SHP77 treated with DMSO at 0.1 percent for 48 hours (cell line): ENCODE results near the gene TRIM28.
"Not testable (repeated sequence)": the region's sequence is repeated elsewhere in the genome, so short reads cannot be mapped to it uniquely, and the experiment has no call there.

ENCODE experiments used
- DNase-seq: peaks from one replicate; lab custom pipeline; 2025; lab: John Stamatoyannopoulos, UW

TRIM28 gene

GRCh38 chr19:58543826-58544590, at the start of gene TRIM28:
TRIM28 (plus strand) TSS chr19:58544064; CDS start chr19:58544758, 694 bp downstream.
- DNase-seq = no peak

- DNase-seq = no peak
Measured at GRCh38 chr19:58497634-58498170, 46.2 kb upstream of the TRIM28 start.

GRCh38 chr19:58498316-58499020, 45.4 kb upstream of the TRIM28 start:
- DNase-seq = no peak

- peak; percentile 91 for DNase-seq
Measured at GRCh38 chr19:58499021-58499927, 44.6 kb upstream of the TRIM28 start.

GRCh38 chr19:58500242-58500641, 43.6 kb upstream of the TRIM28 start:
- DNase-seq = no peak

- not testable (repeated sequence) for DNase-seq
Measured at GRCh38 chr19:58507602-58508223, 36.2 kb upstream of the TRIM28 start.

- DNase-seq = no peak
Measured at GRCh38 chr19:58509731-58510083, 34.2 kb upstream of the TRIM28 start.

GRCh38 chr19:58510084-58510862, 33.6 kb upstream of the TRIM28 start:
- DNase-seq = no peak

GRCh38 chr19:58511353-58512208, 32.3 kb upstream of the TRIM28 start, which contains the start of gene SLC27A5:
SLC27A5 (minus strand) TSS chr19:58511992; CDS start chr19:58511955, 37 bp downstream.
- no peak for DNase-seq

- DNase-seq = no peak
Measured at GRCh38 chr19:58513213-58513693, 30.6 kb upstream of the TRIM28 start.

GRCh38 chr19:58513694-58514563, 29.9 kb upstream of the TRIM28 start:
- peak; percentile 75 for DNase-seq

- no peak for DNase-seq
Measured at GRCh38 chr19:58514564-58515022, 29.3 kb upstream of the TRIM28 start.

- no peak for DNase-seq
Measured at GRCh38 chr19:58515259-58515658, 28.6 kb upstream of the TRIM28 start.

GRCh38 chr19:58516246-58516836, 27.5 kb upstream of the TRIM28 start:
- no peak for DNase-seq

GRCh38 chr19:58516964-58517833, 26.7 kb upstream of the TRIM28 start:
- DNase-seq = no peak

- no peak for DNase-seq
Measured at GRCh38 chr19:58518256-58519086, 25.4 kb upstream of the TRIM28 start.
